DMS53 (cell line): ENCODE results near the gene MYH6.
"Not testable (repeated sequence)": the region's sequence is repeated elsewhere in the genome, so short reads cannot be mapped to it uniquely, and the experiment has no call there.

Experiments used
- DNase-seq: peaks from one replicate; lab custom pipeline; 2025; lab: John Stamatoyannopoulos, UW

The MYH6 gene

DNA sequence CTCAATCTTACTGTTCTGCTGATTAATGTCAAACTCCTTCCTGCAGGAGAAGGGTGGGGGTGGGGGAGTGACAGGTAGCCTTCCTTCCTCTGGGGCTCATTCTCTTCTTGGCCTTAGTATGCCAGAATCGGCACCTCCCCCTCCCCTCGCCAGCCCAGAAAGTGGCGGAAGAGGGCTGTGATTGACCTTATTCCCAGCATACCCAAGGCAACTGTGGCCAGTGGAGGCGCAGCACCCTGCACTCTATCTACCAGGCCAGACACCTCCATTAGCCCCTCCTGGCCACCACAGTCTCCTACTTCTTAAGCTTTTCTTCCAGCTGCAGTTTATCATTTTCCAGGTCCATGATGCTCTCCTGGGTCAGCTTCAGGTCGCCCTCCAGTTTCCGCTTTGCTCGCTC, 15.5 kb downstream of the MYH6 start:
- no peak for DNase-seq

- DNase-seq: not testable (repeated sequence)
Measured at GRCh38 chr14:23389871-23390270, 18.2 kb downstream of the MYH6 start.

DNA sequence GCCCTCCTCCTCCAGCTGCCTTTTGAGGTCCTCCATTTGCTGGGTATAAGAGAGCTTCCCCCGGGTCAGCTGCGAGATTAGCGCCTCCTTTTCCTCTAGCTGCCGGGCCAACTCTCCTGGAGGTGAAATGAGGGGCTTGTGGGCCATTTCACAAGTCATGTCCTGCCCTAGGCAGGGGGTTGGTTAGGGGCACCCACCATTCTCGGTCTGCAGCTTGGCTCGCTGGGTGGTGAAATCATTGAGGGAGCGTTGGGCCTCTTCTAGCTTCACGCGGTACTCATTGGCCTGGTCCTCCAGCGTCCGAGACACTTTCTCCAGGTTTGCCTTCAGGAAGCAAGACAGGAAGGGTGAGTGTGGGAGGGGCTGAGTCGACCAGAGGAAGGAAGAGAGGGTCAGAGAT, 18.7 kb downstream of the MYH6 start:
- no peak for DNase-seq

DNA sequence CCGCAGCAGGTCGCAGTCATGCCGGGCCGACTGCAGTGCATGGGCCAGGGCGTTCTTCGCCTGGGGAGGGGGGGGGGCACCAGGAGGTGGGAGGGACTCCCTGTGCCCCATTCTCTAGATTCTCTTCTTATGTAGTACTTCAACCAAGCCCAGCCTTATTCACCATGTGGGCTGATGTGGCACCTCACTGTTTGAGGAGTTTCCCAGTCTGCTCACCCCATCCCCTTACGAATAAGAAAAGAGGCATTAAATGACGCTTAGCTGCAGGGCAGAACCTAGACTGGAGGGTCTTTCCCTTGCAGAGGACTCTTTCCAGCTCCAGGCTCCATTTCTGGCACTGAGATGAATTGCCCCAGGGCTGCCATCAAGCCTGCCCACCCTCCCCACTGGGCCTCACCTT, 19.1 kb downstream of the MYH6 start:
- no peak for DNase-seq

DNA sequence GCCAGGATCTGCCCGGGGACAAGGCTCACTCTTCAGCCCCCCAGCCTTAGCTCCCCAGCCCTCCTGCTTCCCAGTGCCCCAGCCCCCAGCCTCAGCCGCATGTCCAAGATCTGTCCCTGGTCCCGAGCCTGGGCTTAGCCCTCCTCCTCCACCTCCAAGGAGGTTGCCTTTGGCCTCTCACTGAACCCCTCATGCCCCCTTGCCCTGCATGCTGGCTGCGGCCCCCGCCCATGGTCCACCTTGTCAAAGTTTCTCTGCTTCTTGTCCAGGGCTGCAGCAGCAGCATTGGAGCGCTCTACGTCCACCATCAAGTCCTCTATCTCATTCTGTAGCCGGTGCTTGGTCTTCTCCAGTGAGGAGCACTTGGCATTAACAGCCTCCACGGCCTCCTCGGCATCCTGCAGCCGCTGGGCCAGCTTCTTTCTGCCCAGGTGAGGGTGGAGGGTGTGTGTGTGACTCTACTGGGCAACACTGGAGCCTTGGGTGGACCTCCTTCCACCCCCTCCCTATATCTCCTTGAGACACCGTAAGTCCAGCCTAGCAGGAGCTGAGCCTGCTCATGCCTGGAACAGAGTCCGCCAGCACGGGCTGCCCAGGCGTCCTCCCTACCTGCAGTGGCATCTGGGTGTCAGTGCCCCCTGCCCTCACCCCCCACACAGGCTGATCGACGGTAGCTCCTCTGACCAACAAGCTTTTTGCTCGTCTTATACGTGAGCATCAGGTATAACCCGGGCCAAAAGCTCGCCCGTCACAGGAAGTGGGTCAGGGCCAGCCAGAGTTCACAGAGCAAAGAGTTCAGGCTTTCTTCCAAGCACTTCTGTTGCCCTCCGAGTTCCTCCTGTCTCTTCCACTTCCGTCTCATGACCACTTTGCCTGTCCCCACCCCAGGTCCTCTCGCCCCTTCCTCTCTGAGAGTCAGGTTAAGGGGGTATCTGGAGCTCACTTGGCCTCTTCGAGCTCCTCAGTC, 19.9 kb downstream of the MYH6 start:
- no peak for DNase-seq

DNA sequence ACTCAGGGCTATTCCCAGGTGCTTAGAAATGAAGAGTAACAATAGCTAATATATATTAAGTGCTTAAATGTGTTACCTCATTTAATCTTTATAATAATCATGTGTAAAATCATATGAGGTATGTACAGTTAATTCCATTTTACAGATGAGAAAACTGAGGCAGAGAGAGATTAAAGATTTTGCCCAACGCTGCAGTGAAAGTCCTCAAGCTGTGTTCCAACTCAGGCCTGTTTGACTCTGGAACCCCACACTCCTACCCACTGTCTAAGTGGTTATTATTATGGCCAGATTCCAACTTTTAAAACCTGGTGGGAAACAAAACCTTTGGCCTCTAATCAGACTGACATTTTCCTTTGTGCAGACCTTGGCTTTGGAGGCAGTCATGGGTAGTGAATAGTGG, 21.1 kb downstream of the MYH6 start:
- DNase-seq: no peak

GRCh38 chr14:23386266-23386657, 21.8 kb downstream of the MYH6 start:
- DNase-seq: not testable (repeated sequence)

DNA sequence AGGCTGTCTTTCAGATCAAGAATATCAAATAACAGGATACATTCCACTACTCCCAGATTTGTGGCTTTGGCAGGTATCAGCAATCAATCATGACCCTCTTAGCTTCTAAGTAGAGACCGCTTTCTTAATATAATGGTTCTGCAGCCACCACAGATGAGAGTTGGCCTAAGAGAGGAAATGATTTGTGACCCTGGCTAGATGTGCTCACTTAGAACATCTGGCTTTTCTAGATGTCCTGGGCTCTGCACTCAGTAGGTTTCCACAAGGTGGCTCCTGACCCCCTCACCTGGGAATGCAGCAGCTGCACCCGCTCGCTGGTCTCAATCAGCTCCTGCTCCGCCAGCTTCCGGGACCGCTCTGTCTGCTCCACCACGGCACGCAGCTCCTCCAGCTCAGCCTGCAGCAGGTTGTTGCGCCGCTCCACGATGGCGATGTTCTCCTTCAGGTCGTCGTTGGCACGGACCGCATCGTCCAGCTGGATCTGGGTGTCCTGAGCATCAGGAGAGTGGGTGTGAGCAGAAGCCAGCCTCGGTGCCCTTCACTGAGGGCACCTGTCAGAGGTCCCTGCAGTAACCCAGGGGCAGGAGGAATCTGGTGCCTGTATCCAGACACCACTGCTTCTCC, 22.3 kb downstream of the MYH6 start:
- no peak for DNase-seq

DNA sequence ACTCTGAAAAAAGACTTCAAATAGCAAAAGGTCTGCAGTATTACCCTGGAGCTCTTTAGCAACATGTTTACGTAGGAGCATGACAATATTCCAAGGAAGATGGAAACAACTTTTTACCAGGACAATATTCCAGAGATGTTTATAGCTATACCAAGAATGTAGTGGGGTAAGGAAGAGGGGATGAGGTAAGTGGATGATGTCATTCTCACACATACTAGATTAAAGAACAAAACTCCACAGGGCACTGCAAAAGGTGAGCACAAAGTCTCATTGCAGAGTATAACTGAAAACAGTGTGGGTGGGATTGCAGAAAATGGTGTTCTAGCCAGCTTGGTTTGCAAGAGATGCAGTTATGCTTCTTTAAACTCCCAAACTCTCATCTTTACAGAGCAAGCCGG, 22.8 kb downstream of the MYH6 start:
- DNase-seq: no peak

DNA sequence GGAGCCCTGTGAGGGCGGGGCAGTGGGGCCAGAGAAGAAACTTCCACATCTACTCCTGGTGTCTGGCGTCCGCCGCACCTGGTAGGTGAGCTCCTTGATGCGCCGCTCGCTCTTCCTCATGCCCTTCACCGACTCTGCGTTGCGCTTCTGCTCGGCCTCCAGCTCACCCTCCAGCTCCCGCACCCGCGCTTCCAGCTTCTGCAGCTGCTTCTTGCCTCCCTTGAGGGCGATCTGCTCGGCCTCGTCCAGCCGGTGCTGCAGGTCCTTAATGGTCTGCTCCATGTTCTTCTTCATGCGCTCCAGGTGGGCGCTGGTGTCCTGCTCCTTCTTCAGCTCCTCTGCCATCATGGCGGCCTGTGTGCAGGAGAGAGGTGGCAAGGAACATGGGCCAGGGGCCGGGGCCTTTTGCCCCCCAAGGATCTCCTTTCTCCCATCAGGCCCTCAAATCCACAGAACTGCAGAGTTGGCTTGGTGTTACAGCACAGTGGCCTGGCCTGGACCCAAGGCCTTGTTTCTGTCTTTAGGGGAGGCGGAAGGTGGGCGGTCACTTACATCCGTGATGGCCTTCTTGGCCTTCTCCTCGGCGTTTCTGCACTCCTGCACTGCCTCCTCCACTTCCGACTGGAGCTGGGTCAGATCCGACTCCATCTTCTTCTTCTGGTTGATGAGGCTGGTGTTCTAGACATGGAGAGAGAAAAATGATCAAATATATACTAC, 23.6 kb downstream of the MYH6 start:
- no peak for DNase-seq

DNA sequence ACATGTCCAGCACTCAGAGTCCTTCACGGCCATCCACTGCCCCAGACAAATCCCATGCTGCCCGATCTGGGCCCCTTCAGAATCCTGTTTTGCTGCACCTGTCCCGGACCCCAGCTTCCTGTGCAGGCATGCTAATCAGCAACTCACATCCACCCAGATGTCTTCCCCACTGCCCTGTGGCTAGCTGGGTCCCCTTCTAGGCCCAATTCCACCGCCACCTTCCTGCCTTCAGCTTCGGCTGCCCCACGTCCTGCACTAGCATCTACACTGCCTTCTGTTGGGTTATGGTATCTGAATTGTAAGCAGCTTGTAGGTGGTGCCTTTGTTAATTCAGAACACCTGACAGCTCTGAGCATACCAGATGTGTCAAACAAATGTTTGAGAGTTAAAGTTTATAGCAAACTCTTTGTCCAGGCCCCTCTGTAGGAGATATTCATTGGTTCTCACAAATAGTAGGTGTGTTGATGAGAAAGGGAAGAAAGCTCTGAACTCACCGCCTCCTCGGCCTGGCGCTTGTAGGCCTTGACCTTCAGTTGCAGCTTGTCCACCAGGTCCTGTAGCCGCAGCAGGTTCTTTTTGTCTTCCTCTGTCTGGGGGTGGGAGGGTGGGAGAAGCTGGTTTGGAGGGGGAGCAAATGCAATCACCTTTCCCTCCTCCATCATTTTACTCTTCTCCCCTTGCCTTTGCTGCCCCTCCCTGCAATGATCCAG, 25.2 kb downstream of the MYH6 start:
- no peak for DNase-seq

DNA sequence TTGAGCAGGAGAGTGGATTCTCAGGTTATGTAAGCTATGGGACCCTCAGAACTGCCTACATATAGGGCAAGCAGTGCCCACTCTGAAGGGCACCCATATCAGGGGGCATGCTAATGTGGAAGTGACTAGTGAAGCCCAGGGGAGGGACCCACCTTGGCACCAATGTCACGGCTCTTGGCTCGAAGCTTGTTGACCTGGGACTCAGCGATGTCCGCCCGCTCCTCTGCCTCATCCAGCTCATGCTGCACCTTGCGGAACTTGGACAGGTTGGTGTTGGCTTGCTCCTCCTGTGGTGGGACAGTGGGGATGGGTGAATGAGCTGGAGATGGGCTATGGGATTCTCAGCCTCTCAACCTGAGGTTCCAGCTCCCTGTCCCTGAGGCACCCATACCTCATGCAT, 25.8 kb downstream of the MYH6 start:
- DNase-seq: no peak

- DNase-seq: no peak
Measured at GRCh38 chr14:23381871-23382270, 26.2 kb downstream of the MYH6 start.

GRCh38 chr14:23380976-23381375, 27.1 kb downstream of the MYH6 start:
- no peak for DNase-seq

- no peak for DNase-seq
Measured at GRCh38 chr14:23380197-23380914, 27.7 kb downstream of the MYH6 start.

GRCh38 chr14:23379366-23380196, 28.5 kb downstream of the MYH6 start:
- peak; percentile 85 for DNase-seq

DNA sequence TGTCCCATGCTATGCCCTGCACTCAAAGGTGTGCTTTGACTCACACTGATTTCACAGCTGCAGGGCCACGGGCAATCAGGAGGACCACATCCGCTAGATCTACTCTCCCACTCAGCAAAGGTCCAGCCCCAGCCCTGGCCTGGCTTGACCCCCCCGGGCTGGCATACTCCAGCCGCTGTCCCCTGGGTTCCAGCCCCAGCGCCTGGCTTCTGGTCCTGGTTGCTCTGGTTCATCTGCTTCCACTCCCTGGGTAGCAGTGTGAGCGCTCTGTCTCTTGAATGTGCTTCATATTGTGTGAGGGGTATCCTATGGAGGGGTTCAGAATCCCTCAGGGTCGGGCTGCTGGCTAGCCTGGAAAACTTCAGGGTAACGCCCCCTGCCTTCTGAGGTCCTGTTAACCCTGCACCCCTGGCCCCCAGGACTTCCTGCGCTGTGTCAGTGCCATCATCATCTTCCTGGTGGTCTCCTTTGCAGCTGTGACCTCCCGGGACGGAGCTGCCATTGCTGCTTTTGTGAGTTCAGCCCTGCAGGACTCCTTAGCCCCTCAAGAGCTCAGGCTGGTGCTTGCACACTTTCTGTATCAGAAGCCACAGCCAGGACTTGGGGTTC, 29.4 kb downstream of the MYH6 start:
- no peak for DNase-seq

DNA sequence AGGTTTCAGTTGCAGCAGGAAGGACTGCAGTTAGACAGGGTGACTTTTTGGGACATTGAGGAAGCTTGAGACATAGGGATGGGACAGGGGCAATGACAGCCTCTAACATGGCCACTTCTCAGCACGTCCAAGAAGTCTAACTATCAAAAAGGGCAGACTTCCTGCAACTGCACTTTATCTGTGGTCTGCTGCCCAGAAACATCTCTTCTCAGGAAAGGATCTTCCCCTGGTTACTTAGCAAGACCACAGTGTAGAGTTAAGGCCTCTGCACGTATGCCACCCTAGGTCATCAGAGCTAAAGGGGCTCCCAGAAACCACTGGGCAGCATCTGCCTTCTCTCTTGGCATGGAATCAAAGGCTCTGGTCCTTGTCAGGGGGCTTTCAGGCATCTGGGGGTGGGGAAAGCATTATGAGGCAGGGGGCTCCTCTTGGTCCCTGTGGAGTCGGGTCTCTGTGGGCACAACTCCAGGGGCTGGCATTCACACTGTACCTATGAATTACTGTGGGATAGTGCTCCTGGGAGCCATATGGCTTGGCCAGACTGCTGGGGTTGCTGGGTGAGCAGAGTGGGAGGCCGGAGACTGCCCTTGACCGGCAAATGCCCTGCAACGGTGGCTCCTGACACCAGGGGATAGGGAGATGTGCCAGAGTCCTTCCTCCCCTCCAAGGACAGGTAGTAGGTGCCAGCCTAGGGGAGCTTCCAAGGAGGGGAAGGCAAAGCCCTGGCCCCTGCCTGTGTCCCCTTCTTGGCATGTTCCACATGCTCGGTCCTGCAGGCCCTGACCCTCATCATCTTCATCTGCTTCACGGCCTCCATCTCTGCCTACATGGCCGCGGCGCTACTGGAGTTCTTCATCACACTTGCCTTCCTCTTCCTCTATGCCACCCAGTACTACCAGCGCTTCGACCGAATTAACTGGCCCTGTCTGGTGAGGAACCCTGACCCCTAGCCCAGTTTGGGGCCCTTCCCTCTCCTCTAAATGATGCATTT, 30.2 kb downstream of the MYH6 start:
- DNase-seq: no peak

DNA sequence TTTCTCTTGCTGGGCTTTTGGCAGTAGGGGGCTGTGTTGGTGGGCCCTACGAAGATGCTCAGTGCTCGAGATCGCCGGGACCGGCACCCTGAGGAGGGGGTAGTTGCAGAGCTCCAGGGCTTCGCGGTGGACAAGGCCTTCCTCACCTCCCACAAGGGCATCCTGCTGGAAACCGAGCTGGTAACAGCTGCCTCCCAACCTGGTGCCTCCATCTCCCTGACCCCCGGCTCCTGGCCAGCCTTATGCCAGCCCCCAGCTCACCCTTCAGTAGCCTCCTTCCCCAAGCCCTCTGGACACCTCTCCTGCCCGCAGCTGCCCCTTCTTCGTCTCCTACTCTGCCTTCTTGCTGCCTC, 30.9 kb downstream of the MYH6 start:
- DNase-seq: no peak
